ENCODE results near the gene APOBEC3A. TPM values are rescaled to one million over a fixed set of nuclear protein-coding genes. Genes with fewer than 3 reads are reported as not detected.
A peak's percentile ranks its signal among the peaks of the same experiment; 100 is the strongest.

Gene APOBEC3A
- total RNA-seq, 1 experiment from 2014 or later, result not detected

GRCh38 chr22:38919631-38920190 is 37.7 kb upstream of the APOBEC3A start:
- Histone ChIP-seq H3K4me1 (replicated peaks; ENCODE audit: insufficient read depth) (peaks cover 42% of the 10 kb centered on the region), H3K9me2 (ENCODE audit: insufficient read depth) (no peaks in the 10 kb centered on the region), H2AFZ (no peak overlapping the region), H3K27me3 (ENCODE audit: insufficient read depth, low read depth) (peaks cover 14% of the 10 kb centered on the region; the same call in 1 of the 2 replicates), H3K27ac (no peak overlapping the region), H3K4me3 (no peak overlapping the region), H3K36me3 (ENCODE audit: low read depth) (no peaks in the 10 kb centered on the region), H4K20me1 (ENCODE audit: insufficient read depth) (no peaks in the 10 kb centered on the region), H3F3A (ENCODE audit: insufficient read depth, low read depth) (peaks cover 41% of the 10 kb centered on the region), H3K4me2 (no peak overlapping the region), H3K9me3 (ENCODE audit: insufficient read depth, low read depth) (no peaks in the 10 kb centered on the region), H3K79me2 (ENCODE audit: low read depth) (no peaks in the 10 kb centered on the region)
- intact Hi-C loops (cut with micrococcal nuclease; ENCODE audit: unreplicated experiment), result loop anchor here (2.0 to 5.0 kb wide), 2 partner anchors 65 to 152 kb away; no protein-coding TSS in a partner anchor
- TF ChIP-seq CTCF (conservative IDR thresholded peaks at IDR 0.05) (no peak), EZH2 (IDR thresholded peaks at IDR 0.05; ENCODE audit: low read depth) (no peak)
- ChIA-PET CTCF (no interaction called here), POLR2A (ENCODE audit: unreplicated experiment) (interaction anchor here (0.6 kb wide), 1 partner anchor 110 kb away, joined by 5 read pairs; no protein-coding TSS in a partner anchor)
- no TSS peak for BruUV-seq (replicated peaks)
- DNase-seq, result no peak

- Histone ChIP-seq H3K4me3 (no peak overlapping the region), H3K9me2 (ENCODE audit: insufficient read depth) (no peaks in the 10 kb centered on the region), H3K36me3 (ENCODE audit: low read depth) (no peaks in the 10 kb centered on the region), H3K9me3 (ENCODE audit: insufficient read depth, low read depth) (no peaks in the 10 kb centered on the region), H3K4me2 (peak overlapping the region; percentile 83), H2AFZ (no peak overlapping the region), H3K27ac (peak overlapping the region; percentile 38), H4K20me1 (ENCODE audit: insufficient read depth) (no peaks in the 10 kb centered on the region), H3K27me3 (ENCODE audit: insufficient read depth, low read depth) (peaks cover 13% of the 10 kb centered on the region; the same call in 1 of the 2 replicates), H3K79me2 (ENCODE audit: low read depth) (no peaks in the 10 kb centered on the region), H3F3A (ENCODE audit: insufficient read depth, low read depth) (peaks cover 55% of the 10 kb centered on the region), H3K4me1 (replicated peaks; ENCODE audit: insufficient read depth) (peaks cover 57% of the 10 kb centered on the region)
- no TSS peak for BruUV-seq (replicated peaks)
- ChIA-PET POLR2A (ENCODE audit: unreplicated experiment) (interaction anchor here (0.5 to 1.3 kb wide), 8 partner anchors 21 to 1123 kb away, joined by 3 to 46 read pairs (median 5); partner anchors contain the start of gene APOBEC3A), CTCF (interaction anchor here (0.5 to 1.8 kb wide), 7 partner anchors 20 to 440 kb away, joined by 3 to 8 read pairs (median 4); partner anchors contain the start of gene CBX6)
- intact Hi-C loops (cut with micrococcal nuclease; ENCODE audit: unreplicated experiment), result loop anchor here (2.0 to 5.0 kb wide), 2 partner anchors 64 to 154 kb away; no protein-coding TSS in a partner anchor
- peak; percentile 93 to 94 for DNase-seq
- TF ChIP-seq CTCF (conservative IDR thresholded peaks at IDR 0.05) (no peak), EZH2 (IDR thresholded peaks at IDR 0.05; ENCODE audit: low read depth) (no peak)
These were observed 36.3 kb upstream of the APOBEC3A start for GRCh38 chr22:38921120-38921519.

- Histone ChIP-seq H3F3A (ENCODE audit: insufficient read depth, low read depth) (peaks cover 56% of the 10 kb centered on the region), H3K4me2 (peak overlapping the region; percentile 83), H3K27ac (peak overlapping the region; percentile 38), H3K79me2 (ENCODE audit: low read depth) (no peaks in the 10 kb centered on the region), H4K20me1 (ENCODE audit: insufficient read depth) (no peaks in the 10 kb centered on the region), H3K4me1 (replicated peaks; ENCODE audit: insufficient read depth) (peaks cover 58% of the 10 kb centered on the region), H2AFZ (no peak overlapping the region), H3K36me3 (ENCODE audit: low read depth) (no peaks in the 10 kb centered on the region), H3K27me3 (ENCODE audit: insufficient read depth, low read depth) (peaks cover 6% of the 10 kb centered on the region; the same call in 1 of the 2 replicates), H3K9me2 (ENCODE audit: insufficient read depth) (no peaks in the 10 kb centered on the region), H3K9me3 (ENCODE audit: insufficient read depth, low read depth) (no peaks in the 10 kb centered on the region), H3K4me3 (no peak overlapping the region)
- ChIA-PET POLR2A (ENCODE audit: unreplicated experiment) (interaction anchor here (0.5 to 1.3 kb wide), 5 partner anchors 63 to 1122 kb away, joined by 4 to 46 read pairs (median 6); no protein-coding TSS in a partner anchor), CTCF (interaction anchor here (0.5 to 1.8 kb wide), 3 partner anchors 20 to 153 kb away, joined by 3 to 8 read pairs (median 8); no protein-coding TSS in a partner anchor)
- intact Hi-C loops (cut with micrococcal nuclease; ENCODE audit: unreplicated experiment), result loop anchor here (2.0 to 5.0 kb wide), 2 partner anchors 63 to 155 kb away; no protein-coding TSS in a partner anchor
- DNase-seq, result peak; percentile 74 to 82
- no peak for TF ChIP-seq CTCF (conservative IDR thresholded peaks at IDR 0.05)
- no peak for TF ChIP-seq EZH2 (IDR thresholded peaks at IDR 0.05; ENCODE audit: low read depth)
- BruUV-seq (replicated peaks), result no TSS peak
These were observed 35.6 kb upstream of the APOBEC3A start for GRCh38 chr22:38921806-38922205.

All from PC-9 (cell line).